ENCODE results near the gene SH3D19.
"Not testable (repeated sequence)": the region's sequence is repeated elsewhere in the genome, so short reads cannot be mapped to it uniquely, and the experiment has no call there.

Gene SH3D19

GRCh38 chr4:151319490-151319889 is 5.9 kb downstream of the SH3D19 start:
- DNase-seq: no peak

GRCh38 chr4:151318307-151319006 is 6.9 kb downstream of the SH3D19 start:
- DNase-seq: no peak

- no peak for DNase-seq
Observed at GRCh38 chr4:151316645-151317044, 8.8 kb downstream of the SH3D19 start.

GRCh38 chr4:151315212-151315886 is 10.1 kb downstream of the SH3D19 start:
- no peak for DNase-seq

GRCh38 chr4:151314479-151314878 is 10.9 kb downstream of the SH3D19 start:
- no peak for DNase-seq

- DNase-seq: no peak
Observed at GRCh38 chr4:151314010-151314355, 11.4 kb downstream of the SH3D19 start.

- no peak for DNase-seq
Observed at GRCh38 chr4:151313306-151314009, 11.9 kb downstream of the SH3D19 start.

- DNase-seq: no peak
Observed at GRCh38 chr4:151310124-151310728, 15.2 kb downstream of the SH3D19 start.

GRCh38 chr4:151304755-151305154 is 20.6 kb downstream of the SH3D19 start:
- no peak for DNase-seq

- DNase-seq: no peak
Observed at GRCh38 chr4:151304226-151304625, 21.2 kb downstream of the SH3D19 start.

- DNase-seq: no peak
Observed at GRCh38 chr4:151302432-151302831, 23.0 kb downstream of the SH3D19 start.

- DNase-seq: no peak
Observed at GRCh38 chr4:151297170-151297569, 28.2 kb downstream of the SH3D19 start.

GRCh38 chr4:151296227-151296626 is 29.2 kb downstream of the SH3D19 start:
- no peak for DNase-seq

- DNase-seq: no peak
Observed at GRCh38 chr4:151294833-151295496, 30.4 kb downstream of the SH3D19 start.

- no peak for DNase-seq
Observed at GRCh38 chr4:151292038-151292437, 33.4 kb downstream of the SH3D19 start.

- DNase-seq: no peak
Observed at GRCh38 chr4:151291485-151291884, 33.9 kb downstream of the SH3D19 start.

GRCh38 chr4:151287409-151287808 is 38.0 kb downstream of the SH3D19 start:
- no peak for DNase-seq

GRCh38 chr4:151284534-151285245 is 40.7 kb downstream of the SH3D19 start:
- no peak for DNase-seq

- DNase-seq: peak; percentile 32
Observed at GRCh38 chr4:151276787-151277562, 48.4 kb downstream of the SH3D19 start, which contains the start of gene PRSS48. PRSS48 (plus strand) TSS chr4:151277161; CDS start chr4:151277173, 12 bp downstream.

- DNase-seq: not testable (repeated sequence)
Observed at GRCh38 chr4:151268905-151269304, 56.5 kb downstream of the SH3D19 start.

GRCh38 chr4:151267822-151268535 is 57.4 kb downstream of the SH3D19 start:
- DNase-seq: no peak
